K562 (cell line): ENCODE measurements around the gene ATXN1. TPM values are rescaled to one million over a fixed set of nuclear protein-coding genes. Genes with fewer than 3 reads are reported as not detected.

ENCODE experiments used
- ATAC-seq: fragments of 200-7000 bp; cut with Tn5 transposase; 3 replicates; pipeline ENCODE4 v1.9.1; 2020; ENCODE audit warnings: moderate library complexity
- BruUV-seq: library from RNA; stranded (reverse); fragments of 400-500 nt; replicated peaks from 2 replicates; lab custom pipeline; 2021; lab: Mats Ljungman, UMichigan
- CTCF ChIA-PET: fragments of 300-600 bp; formaldehyde crosslinking; extraction: SDS; loops from one replicate; lab custom pipeline; 2021; ENCODE audit warnings: low intra/inter-chr PET ratio; lab: Yijun Ruan, JAX
- POLR2A ChIA-PET: fragments of 300-600, 350-650 bp; sonication (Branson Sonifier 250); formaldehyde crosslinking; extraction: SDS; loops from one replicate; lab custom pipeline; 2021; ENCODE audit warnings: antibody characterized with exemption, inconsistent platforms; lab: Yijun Ruan, JAX
- DNase-seq, 4 experiments: peaks; one replicate each; pipeline versions ENCODE4 v3.0.0 to v3.0.0-alpha.2; 2011 to 2018; ENCODE audit warnings: low spot score in 3 of 4, mixed read lengths in 3 of 4; ENCODE audit errors: extremely low read depth in 1 of 4
- FAIRE-seq: peaks from 2 replicates; lab custom pipeline; 2011; peaks lifted over from hg19 to GRCh38; lab: Jason Lieb, UNC
- H2AFZ ChIP-seq: 2 replicates; pipeline ENCODE4 v1.6.0; 2011; ENCODE audit warnings: low read depth, low read length, control low read depth, inconsistent platforms
- H3K27ac ChIP-seq: fragments of 200-600 bp; 3 replicates; pipeline ENCODE4 v1.8.0; 2011; ENCODE audit warnings: low read depth, mild to moderate bottlenecking, control low read depth, inconsistent platforms, low read length, moderate library complexity, mixed read lengths; ENCODE audit errors: extremely low read depth
- H3K27me3 ChIP-seq, 2 experiments: fragments of 300-600 bp in 1 of 2; 2 replicates in 1 of 2; 3 replicates in 1 of 2; pipeline versions ENCODE4 v1.6.0 to v1.8.0; 2011; ENCODE audit warnings: inconsistent platforms in 2 of 2, low read length in 2 of 2, mild to moderate bottlenecking in 1 of 2, mixed read lengths in 1 of 2, moderate library complexity in 1 of 2; ENCODE audit not compliant: control insufficient read depth in 2 of 2, insufficient read depth in 2 of 2
- H3K36me3 ChIP-seq: fragments of 300-600 bp; 3 replicates; pipeline ENCODE4 v1.8.0; 2011; ENCODE audit warnings: mild to moderate bottlenecking, low read length, inconsistent platforms; ENCODE audit not compliant: control insufficient read depth, insufficient read depth
- H3K4me1 ChIP-seq, 2 experiments: fragments of 200-600 bp in 1 of 2; replicated peaks in 1 of 2; 2 replicates in 1 of 2; 3 replicates in 1 of 2; pipeline versions ENCODE4 v1.5.1 to v1.8.0; 2011; ENCODE audit warnings: inconsistent platforms in 2 of 2, low read length in 2 of 2, mild to moderate bottlenecking in 1 of 2, mixed read lengths in 1 of 2, moderate library complexity in 1 of 2; ENCODE audit not compliant: control insufficient read depth in 2 of 2, insufficient read depth in 2 of 2
- H3K4me2 ChIP-seq: 2 replicates; pipeline ENCODE4 v1.6.1; 2011; ENCODE audit warnings: low read length, control low read depth, inconsistent platforms, mixed read lengths; ENCODE audit not compliant: insufficient read depth
- H3K4me3 ChIP-seq: fragments of 200-600 bp; sonication (generic), shearing (Covaris generic); 2 replicates; pipeline ENCODE4 v1.5.1; 2016; ENCODE audit warnings: control low read depth, inconsistent platforms
- H3K79me2 ChIP-seq: fragments of 200-600 bp; 3 replicates; pipeline ENCODE4 v1.8.0; 2011; ENCODE audit warnings: low read length, inconsistent platforms; ENCODE audit not compliant: control insufficient read depth, insufficient read depth
- H3K9ac ChIP-seq, 2 experiments: 2 replicates each; pipeline versions ENCODE4 v1.6.0 to v1.6.1; 2011; ENCODE audit warnings: low read depth in 2 of 2, low read length in 2 of 2, control low read depth in 1 of 2, inconsistent platforms in 1 of 2, mild to moderate bottlenecking in 1 of 2, mixed read lengths in 1 of 2; ENCODE audit not compliant: insufficient read depth in 1 of 2
- H3K9me1 ChIP-seq: one replicate; pipeline ENCODE4 v1.6.0; 2011; ENCODE audit warnings: inconsistent platforms, mild to moderate bottlenecking, low read length, moderate library complexity; ENCODE audit not compliant: control insufficient read depth, insufficient read depth
- H3K9me3 ChIP-seq: replicated peaks from 2 replicates; pipeline ENCODE4 v1.5.1; 2011; ENCODE audit warnings: low read depth, low read length, inconsistent platforms; ENCODE audit not compliant: control insufficient read depth, insufficient read depth
- H4K20me1 ChIP-seq: replicated peaks from 2 replicates; pipeline ENCODE4 v1.6.1; 2011; ENCODE audit warnings: low read length, inconsistent platforms, mixed read lengths; ENCODE audit not compliant: control insufficient read depth, insufficient read depth
- ARID1B ChIP-seq: fragments of 450-650 bp; IDR thresholded peaks from 2 replicates; pipeline ENCODE4 v1.6.1; 2016; ENCODE audit warnings: antibody characterized with exemption, mild to moderate bottlenecking, inconsistent platforms
- CBFA2T3 ChIP-seq: fragments of 450-650 bp; IDR thresholded peaks from 2 replicates; pipeline ENCODE4 v1.6.1; 2017
- CTBP1 ChIP-seq: fragments of 450-650 bp; IDR thresholded peaks from 2 replicates; pipeline ENCODE4 v1.6.1; 2016; ENCODE audit warnings: borderline replicate concordance
- ELF4 ChIP-seq: fragments of 450-650 bp; formaldehyde crosslinking; IDR thresholded peaks from 2 replicates; pipeline ENCODE4 v1.4.0; 2022; ENCODE audit warnings: missing genetic modification characterization
- FOSL1 ChIP-seq: fragments of 200-800 bp; sonication (Bioruptor generic); conservative IDR thresholded peaks from 2 replicates; pipeline ENCODE4 v1.6.1; 2016; ENCODE audit warnings: missing genetic modification characterization, missing compliant biosample characterization
- FOXA3 ChIP-seq, 2 experiments: fragments of 450-650 bp in 1 of 2; sonication (generic) in 1 of 2; formaldehyde crosslinking; IDR thresholded peaks in 1 of 2; conservative IDR thresholded peaks in 1 of 2; 2 replicates each; pipeline versions ENCODE4 v1.4.0 to v1.8.0; 2020 to 2022; ENCODE audit warnings: mild to moderate bottlenecking in 2 of 2, missing genetic modification reagents in 1 of 2
- JUND ChIP-seq, 2 experiments: IDR thresholded peaks; 2 replicates in 1 of 2; 3 replicates in 1 of 2; pipeline ENCODE4 v1.6.1; 2011; ENCODE audit warnings: borderline replicate concordance in 2 of 2, low read depth in 2 of 2, low read length in 2 of 2, improper control_type of control experiment in 1 of 2, missing biosample characterization in 1 of 2, missing genetic modification characterization in 1 of 2, missing genetic modification reagents in 1 of 2
- MAFF ChIP-seq: IDR thresholded peaks from 2 replicates; pipeline ENCODE4 v1.6.1; 2012; ENCODE audit warnings: low read length, improper control_type of control experiment
- PHB2 ChIP-seq: fragments of 450-650 bp; IDR thresholded peaks from 2 replicates; pipeline ENCODE4 v1.6.1; 2017; ENCODE audit warnings: low read depth
- POLR2AphosphoS5 ChIP-seq: IDR thresholded peaks from 2 replicates; pipeline ENCODE4 v1.6.1; 2011; ENCODE audit warnings: mild to moderate bottlenecking, low read depth, low read length, moderate library complexity; ENCODE audit not compliant: control insufficient read depth, insufficient read depth
- SIRT6 ChIP-seq: IDR thresholded peaks from one replicate; pipeline ENCODE4 v1.6.1; 2012; ENCODE audit warnings: low read depth, mild to moderate bottlenecking, control low read depth, inconsistent platforms, low read length, moderate library complexity
- ZNF12 ChIP-seq: sonication (generic); formaldehyde crosslinking; IDR thresholded peaks from 2 replicates; pipeline ENCODE4 v1.4.0; 2020; ENCODE audit warnings: mild to moderate bottlenecking, missing genetic modification reagents
- ZNF197 ChIP-seq: fragments of 200-800 bp; sonication (Bioruptor generic); IDR thresholded peaks from 2 replicates; pipeline ENCODE4 v1.6.1; 2016; ENCODE audit warnings: low read depth, missing genetic modification characterization, missing compliant biosample characterization
- WGBS: fragments of 100-300 bp; shearing (Covaris generic); methylation state at CpG from one replicate; pipeline ENCODE4 v1.1.6; 2016; ENCODE audit warnings: low coverage, mixed read lengths; ENCODE audit not compliant: insufficient coverage; ENCODE audit errors: missing lambda C conversion rate; 5-methylcytosine and 5-hydroxymethylcytosine counted together
- in situ Hi-C: fragments of 300-500 bp; cut with MboI; formaldehyde crosslinking; loops from 4 replicates; pipeline ENCODE4 v1.15.0; 2018; ENCODE audit warnings: inconsistent platforms, mixed read lengths
- intact Hi-C: fragments of 100-400 bp; cut with micrococcal nuclease; formaldehyde crosslinking; loops from 2 replicates; pipeline ENCODE4 v1.14.2; 2022
- polyA plus RNA-seq, 8 experiments: library from polyadenylated mRNA; depleted of rRNA in 4 of 8; stranded (reverse) in 5 of 8; unstranded in 3 of 8; fragments of >200 nt; fragmentation: Nextera tagmentation in 2 of 8; fragmentation: Illumina TruSeq in 1 of 8; extraction: Ambion mirVana in 2 of 8; extraction: Trizol in 1 of 8; gene quantifications; 2 replicates each; pipeline versions ENCODE4 v1.2.1 to v1.2.3, GENCODE V29; 2011 to 2014; ENCODE audit warnings: inconsistent platforms in 1 of 8, missing spikeins in 1 of 8
- total RNA-seq, 7 experiments: library from RNA; depleted of rRNA in 6 of 7; stranded (reverse); fragments of >200 nt in 6 of 7; fragmentation: Illumina TruSeq in 2 of 7; extraction: Trizol in 2 of 7; gene quantifications; 2 replicates each; pipeline versions ENCODE4 v1.2.1 to v1.2.3, GENCODE V29; 2011 to 2021; ENCODE audit warnings: low replicate concordance in 1 of 7
- TF ChIP-seq, protein P1 (sequence below): fragments of 450-650 bp; formaldehyde crosslinking; IDR thresholded peaks from 2 replicates; pipeline ENCODE4 v1.4.0; 2020; ENCODE audit warnings: mild to moderate bottlenecking
- TF ChIP-seq, protein P2 (sequence below): sonication (generic); formaldehyde crosslinking; IDR thresholded peaks from 2 replicates; pipeline ENCODE4 v1.4.0; 2020; ENCODE audit warnings: mild to moderate bottlenecking, missing genetic modification reagents
- TF ChIP-seq, protein P3 (sequence below): sonication (generic); formaldehyde crosslinking; IDR thresholded peaks from 2 replicates; pipeline ENCODE4 v1.5.0; 2020; ENCODE audit warnings: missing genetic modification reagents

Gene ATXN1
- total and polyA plus RNA-seq, 9 of the 15 experiments (the other 6 are each of a cell fraction or from before 2014, with no cell fraction given), result under 0.01 to 1.2 (median 0.58) TPM

- TF ChIP-seq CTBP1, result no peak
These were observed 330.2 kb downstream of the ATXN1 start (continued) for GRCh38 chr6:16431106-16431505.

- H3K79me2 ChIP-seq, result no peaks in the 10 kb centered on the region
- POLR2A ChIA-PET, result interaction anchor here (1.1 kb wide), 1 partner anchor 23 kb away, joined by 3 read pairs; no protein-coding TSS in a partner anchor
- H3K9ac ChIP-seq, result no peak overlapping the region
- 6% methylated on average over 9 of the region's 9 CpGs for WGBS
- in situ Hi-C loops, result no loop called here
- DNase-seq (no peak), ATAC-seq (no peak), FAIRE-seq (no peak)
- H2AFZ ChIP-seq, result no peak overlapping the region
- no peaks in the 10 kb centered on the region for H3K9me3 ChIP-seq
- intact Hi-C loops, result no loop called here
- no peak overlapping the region for H3K27ac ChIP-seq
- no peak overlapping the region for H3K4me3 ChIP-seq
- no peak overlapping the region for H3K4me2 ChIP-seq
- H3K9me1 ChIP-seq, result no peaks in the 10 kb centered on the region
- H3K27me3 ChIP-seq, result peaks cover 31 to 60% of the 10 kb centered on the region in 2 experiments; a peak in 4 of 5 replicates
- H3K36me3 ChIP-seq, result no peaks in the 10 kb centered on the region
- H4K20me1 ChIP-seq, result no peaks in the 10 kb centered on the region
- CTCF ChIA-PET, result no interaction called here
- H3K4me1 ChIP-seq, result 0 out of 5 replicates have a peak, but pooled peaks cover 0 to 2% of the 10 kb centered on the region in 2 experiments
- no TSS peak for BruUV-seq
- TF ChIP-seq MAFF, result no peak
- no peak for TF ChIP-seq SIRT6
- peak in 1 of 2 experiments; percentile 53; a peak in 2 of 4 replicates for TF ChIP-seq FOXA3 (CRISPR knock-in tag; conservative IDR thresholded peaks at IDR 0.05 in 1 of 2, IDR thresholded peaks at IDR 0.05 in 1 of 2)
- peak; percentile 34; the same call in 1 of the 2 replicates for TF ChIP-seq CBFA2T3
- peak; percentile 81 for TF ChIP-seq FOSL1 (tag)
- TF ChIP-seq JUND (IDR thresholded peaks at IDR 0.05; ENCODE audit: borderline replicate concordance, low read depth, low read length), result 0 out of 2 replicates have a peak, but pooled peaks have one; percentile 21
- peak; percentile 13; the same call in 1 of the 3 replicates for TF ChIP-seq JUND (tag; IDR thresholded peaks at IDR 0.05; ENCODE audit: borderline replicate concordance, low read depth, low read length)
- no peak for TF ChIP-seq PHB2
- 0 out of 2 replicates have a peak, but pooled peaks have one; percentile 14 for TF ChIP-seq ELF4 (CRISPR knock-in tag)
- TF ChIP-seq, protein P1, sequence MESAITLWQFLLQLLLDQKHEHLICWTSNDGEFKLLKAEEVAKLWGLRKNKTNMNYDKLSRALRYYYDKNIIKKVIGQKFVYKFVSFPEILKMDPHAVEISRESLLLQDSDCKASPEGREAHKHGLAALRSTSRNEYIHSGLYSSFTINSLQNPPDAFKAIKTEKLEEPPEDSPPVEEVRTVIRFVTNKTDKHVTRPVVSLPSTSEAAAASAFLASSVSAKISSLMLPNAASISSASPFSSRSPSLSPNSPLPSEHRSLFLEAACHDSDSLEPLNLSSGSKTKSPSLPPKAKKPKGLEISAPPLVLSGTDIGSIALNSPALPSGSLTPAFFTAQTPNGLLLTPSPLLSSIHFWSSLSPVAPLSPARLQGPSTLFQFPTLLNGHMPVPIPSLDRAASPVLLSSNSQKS (CRISPR knock-in tag), result no peak
- TF ChIP-seq, protein P2, sequence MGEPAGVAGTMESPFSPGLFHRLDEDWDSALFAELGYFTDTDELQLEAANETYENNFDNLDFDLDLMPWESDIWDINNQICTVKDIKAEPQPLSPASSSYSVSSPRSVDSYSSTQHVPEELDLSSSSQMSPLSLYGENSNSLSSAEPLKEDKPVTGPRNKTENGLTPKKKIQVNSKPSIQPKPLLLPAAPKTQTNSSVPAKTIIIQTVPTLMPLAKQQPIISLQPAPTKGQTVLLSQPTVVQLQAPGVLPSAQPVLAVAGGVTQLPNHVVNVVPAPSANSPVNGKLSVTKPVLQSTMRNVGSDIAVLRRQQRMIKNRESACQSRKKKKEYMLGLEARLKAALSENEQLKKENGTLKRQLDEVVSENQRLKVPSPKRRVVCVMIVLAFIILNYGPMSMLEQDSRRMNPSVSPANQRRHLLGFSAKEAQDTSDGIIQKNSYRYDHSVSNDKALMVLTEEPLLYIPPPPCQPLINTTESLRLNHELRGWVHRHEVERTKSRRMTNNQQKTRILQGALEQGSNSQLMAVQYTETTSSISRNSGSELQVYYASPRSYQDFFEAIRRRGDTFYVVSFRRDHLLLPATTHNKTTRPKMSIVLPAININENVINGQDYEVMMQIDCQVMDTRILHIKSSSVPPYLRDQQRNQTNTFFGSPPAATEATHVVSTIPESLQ (CRISPR knock-in tag), result no peak
- no peak for TF ChIP-seq ZNF12 (CRISPR knock-in tag)
- no peak for TF ChIP-seq POLR2AphosphoS5
- TF ChIP-seq ZNF197 (CRISPR knock-in tag), result no peak
- TF ChIP-seq, protein P3, sequence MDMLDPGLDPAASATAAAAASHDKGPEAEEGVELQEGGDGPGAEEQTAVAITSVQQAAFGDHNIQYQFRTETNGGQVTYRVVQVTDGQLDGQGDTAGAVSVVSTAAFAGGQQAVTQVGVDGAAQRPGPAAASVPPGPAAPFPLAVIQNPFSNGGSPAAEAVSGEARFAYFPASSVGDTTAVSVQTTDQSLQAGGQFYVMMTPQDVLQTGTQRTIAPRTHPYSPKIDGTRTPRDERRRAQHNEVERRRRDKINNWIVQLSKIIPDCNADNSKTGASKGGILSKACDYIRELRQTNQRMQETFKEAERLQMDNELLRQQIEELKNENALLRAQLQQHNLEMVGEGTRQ, result no peak
- TF ChIP-seq ARID1B, result peak; percentile 30; the same call in 1 of the 2 replicates
These were observed 330.7 kb downstream of the ATXN1 start for GRCh38 chr6:16430391-16431089.
